ENCODE measurements around the gene UBAC2. TPM values are rescaled to one million over a fixed set of nuclear protein-coding genes. Genes with fewer than 3 reads are reported as not detected.

UBAC2 gene
- total and polyA plus RNA-seq, 2 donors (not counting 1 experiment from before 2014, with no cell fraction given), result 32.4 to 87.4 TPM

GRCh38 chr13:99214232-99214631 lies 13.6 kb downstream of the UBAC2 start:
- no peak for DNase-seq (ENCODE audit: low read depth in 2 of 2)

GRCh38 chr13:99214731-99215130 lies 14.1 kb downstream of the UBAC2 start:
- Histone ChIP-seq H3K27me3 (ENCODE audit: control insufficient read depth, insufficient read depth, low read length) (no peaks in the 10 kb centered on the region), H3K4me3 (replicated peaks in 1 of 4; ENCODE audit: control extremely low read depth in 1 of 4, insufficient read depth in 1 of 4, low read depth in 3 of 4, low read length in 4 of 4) (no peak overlapping the region), H4K20me1 (ENCODE audit: control insufficient read depth, extremely low read depth, insufficient read depth, low read length) (no peaks in the 10 kb centered on the region), H2AFZ (ENCODE audit: low read length) (no peak overlapping the region), H3K9me3 (ENCODE audit: control insufficient read depth, insufficient read depth, low read depth, low read length) (no peaks in the 10 kb centered on the region), H3K79me2 (ENCODE audit: control insufficient read depth, insufficient read depth, low read length) (peaks cover 10% of the 10 kb centered on the region), H3K4me2 (ENCODE audit: extremely low read depth, insufficient read depth, low read length) (no peak overlapping the region), H3K9ac (ENCODE audit: insufficient read depth, low read length) (no peak overlapping the region), H3K27ac (ENCODE audit: insufficient read depth, low read length) (no peak overlapping the region), H3K36me3 (ENCODE audit: control insufficient read depth, insufficient read depth, low read length) (no peaks in the 10 kb centered on the region), H3K4me1 (ENCODE audit: control insufficient read depth, extremely low read depth, insufficient read depth, low read length) (no peaks in the 10 kb centered on the region)
- TF ChIP-seq CTCF (conservative IDR thresholded peaks at IDR 0.05 in 1 of 2, IDR thresholded peaks at IDR 0.05 in 1 of 2; ENCODE audit: low read depth in 1 of 2, low read length in 2 of 2), result no peak
- TF ChIP-seq EZH2 (IDR thresholded peaks at IDR 0.05; ENCODE audit: low read length, missing control alignments), result no peak
- no peak for DNase-seq (ENCODE audit: low read depth in 2 of 2)

More at GRCh38 chr13:99214232-99214631, 13.6 kb downstream of the UBAC2 start:
- no peak overlapping the region for H2AFZ ChIP-seq (ENCODE audit: low read length)
- H3K36me3 ChIP-seq (ENCODE audit: control insufficient read depth, insufficient read depth, low read length), result no peaks in the 10 kb centered on the region
- H3K4me1 ChIP-seq (ENCODE audit: control insufficient read depth, extremely low read depth, insufficient read depth, low read length), result no peaks in the 10 kb centered on the region
- peaks cover 10% of the 10 kb centered on the region for H3K79me2 ChIP-seq (ENCODE audit: control insufficient read depth, insufficient read depth, low read length)
- TF ChIP-seq CTCF (conservative IDR thresholded peaks at IDR 0.05 in 1 of 2, IDR thresholded peaks at IDR 0.05 in 1 of 2; ENCODE audit: low read depth in 1 of 2, low read length in 2 of 2), result no peak
- no peak for TF ChIP-seq EZH2 (IDR thresholded peaks at IDR 0.05; ENCODE audit: low read length, missing control alignments)
- H4K20me1 ChIP-seq (ENCODE audit: control insufficient read depth, extremely low read depth, insufficient read depth, low read length), result no peaks in the 10 kb centered on the region
- H3K9ac ChIP-seq (ENCODE audit: insufficient read depth, low read length), result no peak overlapping the region
- H3K9me3 ChIP-seq (ENCODE audit: control insufficient read depth, insufficient read depth, low read depth, low read length), result no peaks in the 10 kb centered on the region
- no peak overlapping the region for H3K4me3 ChIP-seq (replicated peaks in 1 of 4; ENCODE audit: control extremely low read depth in 1 of 4, insufficient read depth in 1 of 4, low read depth in 3 of 4, low read length in 4 of 4)
- no peak overlapping the region for H3K4me2 ChIP-seq (ENCODE audit: extremely low read depth, insufficient read depth, low read length)
- H3K27me3 ChIP-seq (ENCODE audit: control insufficient read depth, insufficient read depth, low read length), result no peaks in the 10 kb centered on the region
- H3K27ac ChIP-seq (ENCODE audit: insufficient read depth, low read length), result no peak overlapping the region

GRCh38 chr13:99215184-99215830 lies 14.7 kb downstream of the UBAC2 start:
- Histone ChIP-seq H3K4me1 (ENCODE audit: control insufficient read depth, extremely low read depth, insufficient read depth, low read length) (no peaks in the 10 kb centered on the region), H3K27me3 (ENCODE audit: control insufficient read depth, insufficient read depth, low read length) (no peaks in the 10 kb centered on the region), H3K4me3 (replicated peaks in 1 of 4; ENCODE audit: control extremely low read depth in 1 of 4, insufficient read depth in 1 of 4, low read depth in 3 of 4, low read length in 4 of 4) (no peak overlapping the region), H3K36me3 (ENCODE audit: control insufficient read depth, insufficient read depth, low read length) (no peaks in the 10 kb centered on the region), H3K9me3 (ENCODE audit: control insufficient read depth, insufficient read depth, low read depth, low read length) (no peaks in the 10 kb centered on the region), H3K4me2 (ENCODE audit: extremely low read depth, insufficient read depth, low read length) (no peak overlapping the region), H4K20me1 (ENCODE audit: control insufficient read depth, extremely low read depth, insufficient read depth, low read length) (no peaks in the 10 kb centered on the region), H3K27ac (ENCODE audit: insufficient read depth, low read length) (no peak overlapping the region), H3K79me2 (ENCODE audit: control insufficient read depth, insufficient read depth, low read length) (peaks cover 10% of the 10 kb centered on the region), H2AFZ (ENCODE audit: low read length) (no peak overlapping the region), H3K9ac (ENCODE audit: insufficient read depth, low read length) (no peak overlapping the region)
- TF ChIP-seq EZH2 (IDR thresholded peaks at IDR 0.05; ENCODE audit: low read length, missing control alignments) (no peak), CTCF (conservative IDR thresholded peaks at IDR 0.05 in 1 of 2, IDR thresholded peaks at IDR 0.05 in 1 of 2; ENCODE audit: low read depth in 1 of 2, low read length in 2 of 2) (no peak)
- no peak for DNase-seq (ENCODE audit: low read depth in 2 of 2)

Data from fibroblast of lung (primary cell).